Activated naive CD4-positive, alpha-beta T cell treated with anti-CD3 and anti-CD28 coated beads for 36 hours (primary cell): ENCODE data around the gene SNAP47. TPM values are rescaled to one million over a fixed set of nuclear protein-coding genes. Genes with fewer than 3 reads are reported as not detected.

Source experiments
- CTCF ChIA-PET: fragments of 350-600 bp; sonication (Branson Sonifier 250); formaldehyde crosslinking; loops from one replicate; lab custom pipeline; 2021; ENCODE audit warnings: antibody characterized with exemption; lab: Charles Lee
- DNase-seq: peaks from one replicate; pipeline ENCODE4 v3.0.0-alpha.2; 2020
- H3K27ac Mint-ChIP-seq: one replicate; pipeline ENCODE4 v1.8.0; 2021; ENCODE audit warnings: mild to moderate bottlenecking, mixed read lengths
- H3K27me3 Mint-ChIP-seq: one replicate; pipeline ENCODE4 v1.8.0; 2021; ENCODE audit warnings: low read depth, mixed read lengths
- H3K36me3 Mint-ChIP-seq: one replicate; pipeline ENCODE4 v1.8.0; 2021; ENCODE audit warnings: low read depth, mixed read lengths
- H3K4me1 Mint-ChIP-seq: one replicate; pipeline ENCODE4 v1.8.0; 2021; ENCODE audit warnings: low read depth, mixed read lengths
- H3K4me3 Mint-ChIP-seq: one replicate; pipeline ENCODE4 v1.8.0; 2021; ENCODE audit warnings: mild to moderate bottlenecking, moderate library complexity, mixed read lengths
- H3K9me3 Mint-ChIP-seq: one replicate; pipeline ENCODE4 v1.8.0; 2021; ENCODE audit warnings: mixed read lengths
- intact Hi-C: fragments of 100-400 bp; cut with micrococcal nuclease; formaldehyde crosslinking; loops from one replicate; pipeline ENCODE4 v1.15.1; 2023
- total RNA-seq, 2 experiments: library from RNA; stranded (reverse); gene quantifications; one replicate each; pipeline ENCODE4 v1.2.3, GENCODE V29; 2021

The SNAP47 gene
- total RNA-seq, 2 experiments from 2014 or later = 18.7 to 23.0 TPM

DNA sequence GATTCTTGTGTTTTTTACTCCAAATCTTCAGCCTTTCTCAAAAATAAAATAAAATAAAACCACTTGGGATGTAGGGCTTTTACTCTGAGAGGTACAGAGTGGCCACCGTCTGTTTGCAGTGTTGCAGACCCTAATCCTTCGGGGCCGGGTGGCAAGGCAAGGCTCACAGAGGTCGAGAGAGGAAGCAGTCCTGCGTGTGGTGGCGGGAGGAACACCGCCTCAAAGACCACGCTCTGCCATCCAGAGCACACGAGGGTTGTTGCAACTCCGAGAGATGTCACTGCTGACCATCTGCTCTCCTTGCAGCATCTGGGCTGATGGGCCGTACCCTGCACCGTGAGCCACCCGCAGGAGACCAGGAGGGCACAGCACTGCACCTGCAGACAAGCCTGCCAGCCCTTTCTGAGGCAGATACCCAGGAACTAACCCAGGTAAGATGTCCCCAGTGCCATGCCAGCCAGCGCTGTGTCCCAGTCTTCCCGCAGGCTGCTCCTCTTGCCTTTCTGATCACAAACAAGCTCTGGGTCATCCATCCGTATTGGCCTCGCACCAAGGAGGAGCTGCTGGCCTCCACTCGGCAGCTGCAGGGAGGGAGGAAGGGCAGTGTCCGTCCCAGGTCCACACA lies 31.5 kb downstream of the SNAP47 start:
- peaks cover 15% of the 10 kb centered on the region for H3K36me3 Mint-ChIP-seq
- intact Hi-C loops = loop anchor here (1.0 to 10.0 kb wide), 3 partner anchors 22 to 398 kb away; partner anchors contain the start of genes IBA57 and ZNF678
- no peak for DNase-seq
- H3K4me1 Mint-ChIP-seq = peaks cover 51% of the 10 kb centered on the region
- no peaks in the 10 kb centered on the region for H3K27me3 Mint-ChIP-seq
- no peak overlapping the region for H3K27ac Mint-ChIP-seq
- CTCF ChIA-PET = interaction anchor here (0.6 to 1.9 kb wide), 3 partner anchors 179 to 203 kb away, joined by 3 to 9 read pairs (median 3); no protein-coding TSS in a partner anchor
- no peak overlapping the region for H3K4me3 Mint-ChIP-seq
- no peaks in the 10 kb centered on the region for H3K9me3 Mint-ChIP-seq

- intact Hi-C loops = loop anchor here (10.0 kb wide), 2 partner anchors 203 to 397 kb away; partner anchors contain the start of genes IBA57 and ZNF678
- H3K36me3 Mint-ChIP-seq = peaks cover 15% of the 10 kb centered on the region
- no peaks in the 10 kb centered on the region for H3K9me3 Mint-ChIP-seq
- no peak for DNase-seq
- H3K27me3 Mint-ChIP-seq = no peaks in the 10 kb centered on the region
- no peak overlapping the region for H3K4me3 Mint-ChIP-seq
- H3K27ac Mint-ChIP-seq = no peak overlapping the region
- peaks cover 46% of the 10 kb centered on the region for H3K4me1 Mint-ChIP-seq
- CTCF ChIA-PET = no interaction called here
Observed at GRCh38 chr1:227767401-227768124, 32.3 kb downstream of the SNAP47 start.

DNA sequence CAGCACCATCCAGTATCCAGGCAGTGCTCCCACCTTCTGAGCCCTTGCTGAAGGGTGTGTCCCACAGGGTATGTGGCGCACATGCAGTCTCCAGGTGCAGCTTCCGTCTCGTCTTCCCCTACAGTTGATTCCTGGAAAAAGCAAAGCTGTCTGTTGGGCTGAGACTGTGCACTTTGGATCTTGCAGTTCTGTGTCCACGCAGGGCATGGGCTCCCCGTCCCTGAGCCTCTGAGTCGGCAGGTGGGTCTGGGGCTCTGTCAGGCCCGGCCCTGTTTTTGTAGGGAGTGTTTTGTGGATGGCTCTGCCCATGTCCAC lies 32.8 kb downstream of the SNAP47 start:
- CTCF ChIA-PET = no interaction called here
- no peak for DNase-seq
- Mint-ChIP-seq H3K4me3 (no peak overlapping the region), H3K9me3 (no peaks in the 10 kb centered on the region), H3K27me3 (no peaks in the 10 kb centered on the region), H3K4me1 (peaks cover 45% of the 10 kb centered on the region), H3K27ac (no peak overlapping the region), H3K36me3 (peaks cover 15% of the 10 kb centered on the region)
- intact Hi-C loops = loop anchor here (10.0 kb wide), 2 partner anchors 203 to 397 kb away; partner anchors contain the start of genes IBA57 and ZNF678

GRCh38 chr1:227768640-227769039 lies 33.4 kb downstream of the SNAP47 start:
- no peak for DNase-seq
- Mint-ChIP-seq H3K4me1 (peaks cover 44% of the 10 kb centered on the region), H3K27ac (no peak overlapping the region), H3K4me3 (no peak overlapping the region), H3K36me3 (peaks cover 15% of the 10 kb centered on the region), H3K27me3 (no peaks in the 10 kb centered on the region), H3K9me3 (no peaks in the 10 kb centered on the region)
- CTCF ChIA-PET = no interaction called here
- intact Hi-C loops = loop anchor here (10.0 kb wide), 2 partner anchors 204 to 396 kb away; partner anchors contain the start of genes IBA57 and ZNF678

DNA sequence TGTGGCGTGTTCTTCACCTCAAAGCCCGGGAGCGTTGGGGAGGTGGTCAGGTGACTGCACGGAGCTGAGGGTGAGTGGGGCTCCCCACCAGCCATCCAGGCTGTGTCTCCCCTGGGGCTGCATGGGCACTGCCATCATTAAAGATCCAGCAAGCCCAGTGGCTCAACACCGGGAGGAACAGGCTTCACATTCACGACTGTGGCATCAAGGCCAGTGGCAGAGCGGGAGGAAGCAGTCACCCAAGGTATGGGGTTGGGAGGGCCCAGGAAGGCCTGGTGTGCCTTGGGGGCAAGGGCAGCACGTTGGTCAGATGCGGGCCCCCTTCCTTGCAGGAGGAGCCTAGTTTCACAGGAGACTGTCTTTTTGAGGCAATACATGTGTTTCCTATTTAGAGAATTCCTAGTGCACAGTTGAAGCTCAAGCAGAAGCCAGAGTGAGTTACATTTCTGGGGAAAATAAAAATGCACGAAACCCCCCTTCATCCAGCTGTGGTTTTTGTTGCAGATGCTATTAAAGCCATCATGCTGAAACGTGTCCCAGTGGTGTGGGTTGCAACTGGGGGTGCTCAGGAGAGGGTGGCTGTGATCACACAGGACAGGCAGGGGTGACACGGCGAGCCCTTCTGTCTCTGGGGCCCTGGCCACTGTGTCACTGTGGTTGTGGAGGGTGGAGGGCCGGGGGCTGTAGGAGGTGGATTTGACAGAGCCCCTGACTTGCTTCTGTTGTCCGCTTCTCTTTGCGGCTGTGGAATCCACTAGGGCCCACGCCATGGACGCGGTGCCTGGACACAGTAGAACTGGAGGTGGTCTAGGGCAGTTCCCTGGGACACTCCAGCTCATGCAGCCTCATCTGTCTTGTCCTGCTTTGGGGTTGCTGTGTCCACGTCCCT lies 34.1 kb downstream of the SNAP47 start:
- no peak overlapping the region for H3K4me3 Mint-ChIP-seq
- peaks cover 15% of the 10 kb centered on the region for H3K36me3 Mint-ChIP-seq
- no peak for DNase-seq
- no peaks in the 10 kb centered on the region for H3K27me3 Mint-ChIP-seq
- H3K9me3 Mint-ChIP-seq = no peaks in the 10 kb centered on the region
- H3K27ac Mint-ChIP-seq = no peak overlapping the region
- intact Hi-C loops = loop anchor here (10.0 kb wide), 2 partner anchors 204 to 396 kb away; partner anchors contain the start of genes IBA57 and ZNF678
- CTCF ChIA-PET = no interaction called here
- peaks cover 45% of the 10 kb centered on the region for H3K4me1 Mint-ChIP-seq

- Mint-ChIP-seq H3K36me3 (peaks cover 15% of the 10 kb centered on the region), H3K4me3 (no peak overlapping the region), H3K27me3 (no peaks in the 10 kb centered on the region), H3K9me3 (no peaks in the 10 kb centered on the region), H3K27ac (no peak overlapping the region), H3K4me1 (peaks cover 40% of the 10 kb centered on the region)
- DNase-seq = no peak
- intact Hi-C loops = loop anchor here (10.0 kb wide), 2 partner anchors 205 to 395 kb away; partner anchors contain the start of genes IBA57 and ZNF678
- CTCF ChIA-PET = no interaction called here
Observed at GRCh38 chr1:227769936-227770494, 34.8 kb downstream of the SNAP47 start.

DNA sequence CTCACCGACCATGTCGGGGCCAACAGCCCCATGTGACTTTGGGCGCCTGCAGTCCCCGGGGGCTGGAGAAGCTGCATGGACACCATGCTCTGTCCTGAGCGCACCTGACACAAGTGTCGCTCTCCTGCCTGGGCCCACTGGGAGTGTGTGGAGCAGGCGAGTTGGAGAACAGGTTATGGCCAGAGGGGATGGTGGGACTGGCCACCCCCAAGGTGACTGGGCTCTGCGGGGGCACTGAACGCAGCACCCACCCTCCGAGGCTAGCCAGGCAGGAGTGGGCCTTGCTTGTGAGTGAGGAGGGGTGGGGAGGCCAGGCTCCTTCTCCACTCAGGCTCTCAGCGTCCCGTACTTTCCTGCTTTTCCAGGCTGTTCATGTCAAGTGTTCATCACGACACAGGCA lies 35.6 kb downstream of the SNAP47 start:
- DNase-seq = no peak
- no peak overlapping the region for H3K4me3 Mint-ChIP-seq
- no peaks in the 10 kb centered on the region for H3K27me3 Mint-ChIP-seq
- H3K4me1 Mint-ChIP-seq = peaks cover 32% of the 10 kb centered on the region
- H3K27ac Mint-ChIP-seq = no peak overlapping the region
- CTCF ChIA-PET = no interaction called here
- H3K9me3 Mint-ChIP-seq = no peaks in the 10 kb centered on the region
- intact Hi-C loops = no loop called here
- peaks cover 15% of the 10 kb centered on the region for H3K36me3 Mint-ChIP-seq

DNA sequence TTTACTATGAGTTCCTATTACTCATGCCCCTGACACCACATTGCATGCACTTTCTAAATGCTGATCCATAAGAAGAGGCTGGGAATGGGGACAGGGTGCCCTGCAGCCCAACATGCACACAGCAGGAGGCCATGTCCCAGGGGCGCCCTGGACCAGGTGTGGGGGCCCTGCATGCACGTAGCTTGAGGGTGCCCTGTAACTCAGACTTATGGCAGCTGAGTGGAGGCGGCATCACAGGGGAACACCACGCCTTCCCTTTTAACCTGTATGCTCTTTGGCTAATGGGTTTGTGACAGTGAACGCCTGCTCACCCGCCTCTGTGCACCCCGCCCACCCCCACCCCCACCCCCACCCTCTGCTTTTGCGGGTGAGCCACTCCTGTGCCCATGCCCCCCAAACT lies 36.1 kb downstream of the SNAP47 start:
- H3K27me3 Mint-ChIP-seq = no peaks in the 10 kb centered on the region
- no peak overlapping the region for H3K27ac Mint-ChIP-seq

DNA sequence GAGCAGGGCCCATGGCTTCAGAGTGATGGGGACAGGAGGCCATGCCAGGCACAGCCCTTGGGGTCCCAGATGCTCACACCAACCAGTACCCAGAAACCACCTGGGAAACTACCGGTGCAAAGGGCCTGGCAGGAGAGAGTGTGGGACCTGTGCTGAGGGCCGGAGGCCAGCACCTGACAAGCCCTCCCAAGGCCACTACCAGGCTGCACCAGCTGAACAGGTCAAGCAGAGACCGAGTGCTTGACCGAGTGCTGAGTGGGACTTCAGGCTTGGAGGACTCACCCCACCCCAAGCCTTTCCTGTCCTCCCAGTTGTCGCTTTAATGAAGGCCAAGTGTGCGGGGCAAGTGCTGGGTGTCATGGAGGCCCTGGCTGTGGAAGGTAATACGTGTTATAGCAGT lies 36.5 kb downstream of the SNAP47 start:
- H3K9me3 Mint-ChIP-seq = no peaks in the 10 kb centered on the region
- intact Hi-C loops = no loop called here
- DNase-seq = no peak
- no peak overlapping the region for H3K4me3 Mint-ChIP-seq
- no peaks in the 10 kb centered on the region for H3K27me3 Mint-ChIP-seq
- CTCF ChIA-PET = no interaction called here
- H3K4me1 Mint-ChIP-seq = peaks cover 22% of the 10 kb centered on the region
- H3K36me3 Mint-ChIP-seq = peaks cover 14% of the 10 kb centered on the region
- no peak overlapping the region for H3K27ac Mint-ChIP-seq

More for the DNA sequence above, 36.1 kb downstream of the SNAP47 start:
- Mint-ChIP-seq H3K4me1 (peaks cover 27% of the 10 kb centered on the region), H3K4me3 (no peak overlapping the region), H3K36me3 (peaks cover 15% of the 10 kb centered on the region), H3K9me3 (no peaks in the 10 kb centered on the region)
- DNase-seq = no peak
- CTCF ChIA-PET = no interaction called here
- intact Hi-C loops = no loop called here

GRCh38 chr1:227773558-227773957 lies 38.3 kb downstream of the SNAP47 start:
- H3K4me1 Mint-ChIP-seq = peaks cover 15% of the 10 kb centered on the region
- no peak overlapping the region for H3K27ac Mint-ChIP-seq
- peaks cover 6% of the 10 kb centered on the region for H3K36me3 Mint-ChIP-seq
- H3K27me3 Mint-ChIP-seq = no peaks in the 10 kb centered on the region
- H3K9me3 Mint-ChIP-seq = no peaks in the 10 kb centered on the region
- no peak for DNase-seq
- H3K4me3 Mint-ChIP-seq = no peak overlapping the region
- intact Hi-C loops = no loop called here
- CTCF ChIA-PET = interaction anchor here (1.1 kb wide), 1 partner anchor 10 kb away, joined by 5 read pairs; no protein-coding TSS in a partner anchor

GRCh38 chr1:227774051-227774731 lies 39.0 kb downstream of the SNAP47 start:
- Mint-ChIP-seq H3K9me3 (no peaks in the 10 kb centered on the region), H3K27ac (no peak overlapping the region), H3K4me3 (no peak overlapping the region), H3K36me3 (peaks cover 4% of the 10 kb centered on the region), H3K27me3 (no peaks in the 10 kb centered on the region), H3K4me1 (peaks cover 15% of the 10 kb centered on the region)
- intact Hi-C loops = no loop called here
- CTCF ChIA-PET = interaction anchor here (1.1 kb wide), 1 partner anchor 10 kb away, joined by 5 read pairs; no protein-coding TSS in a partner anchor
- DNase-seq = no peak
